GM12872 (cell line): ENCODE measurements around the gene ACTR5.
A peak's percentile ranks its signal among the peaks of the same experiment; 100 is the strongest.

Source experiments
- TF ChIP-seq, protein P1 (sequence below): IDR thresholded peaks from 3 replicates; pipeline ENCODE4 v1.5.1; 2011; ENCODE audit warnings: low read depth, mild to moderate bottlenecking, low read length, moderate library complexity; ENCODE audit not compliant: insufficient read depth

ACTR5 gene

GRCh38 chr20:38730167-38730988, 17.9 kb upstream of the ACTR5 start:
- TF ChIP-seq, protein P1, sequence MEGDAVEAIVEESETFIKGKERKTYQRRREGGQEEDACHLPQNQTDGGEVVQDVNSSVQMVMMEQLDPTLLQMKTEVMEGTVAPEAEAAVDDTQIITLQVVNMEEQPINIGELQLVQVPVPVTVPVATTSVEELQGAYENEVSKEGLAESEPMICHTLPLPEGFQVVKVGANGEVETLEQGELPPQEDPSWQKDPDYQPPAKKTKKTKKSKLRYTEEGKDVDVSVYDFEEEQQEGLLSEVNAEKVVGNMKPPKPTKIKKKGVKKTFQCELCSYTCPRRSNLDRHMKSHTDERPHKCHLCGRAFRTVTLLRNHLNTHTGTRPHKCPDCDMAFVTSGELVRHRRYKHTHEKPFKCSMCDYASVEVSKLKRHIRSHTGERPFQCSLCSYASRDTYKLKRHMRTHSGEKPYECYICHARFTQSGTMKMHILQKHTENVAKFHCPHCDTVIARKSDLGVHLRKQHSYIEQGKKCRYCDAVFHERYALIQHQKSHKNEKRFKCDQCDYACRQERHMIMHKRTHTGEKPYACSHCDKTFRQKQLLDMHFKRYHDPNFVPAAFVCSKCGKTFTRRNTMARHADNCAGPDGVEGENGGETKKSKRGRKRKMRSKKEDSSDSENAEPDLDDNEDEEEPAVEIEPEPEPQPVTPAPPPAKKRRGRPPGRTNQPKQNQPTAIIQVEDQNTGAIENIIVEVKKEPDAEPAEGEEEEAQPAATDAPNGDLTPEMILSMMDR, result no peak

DNA sequence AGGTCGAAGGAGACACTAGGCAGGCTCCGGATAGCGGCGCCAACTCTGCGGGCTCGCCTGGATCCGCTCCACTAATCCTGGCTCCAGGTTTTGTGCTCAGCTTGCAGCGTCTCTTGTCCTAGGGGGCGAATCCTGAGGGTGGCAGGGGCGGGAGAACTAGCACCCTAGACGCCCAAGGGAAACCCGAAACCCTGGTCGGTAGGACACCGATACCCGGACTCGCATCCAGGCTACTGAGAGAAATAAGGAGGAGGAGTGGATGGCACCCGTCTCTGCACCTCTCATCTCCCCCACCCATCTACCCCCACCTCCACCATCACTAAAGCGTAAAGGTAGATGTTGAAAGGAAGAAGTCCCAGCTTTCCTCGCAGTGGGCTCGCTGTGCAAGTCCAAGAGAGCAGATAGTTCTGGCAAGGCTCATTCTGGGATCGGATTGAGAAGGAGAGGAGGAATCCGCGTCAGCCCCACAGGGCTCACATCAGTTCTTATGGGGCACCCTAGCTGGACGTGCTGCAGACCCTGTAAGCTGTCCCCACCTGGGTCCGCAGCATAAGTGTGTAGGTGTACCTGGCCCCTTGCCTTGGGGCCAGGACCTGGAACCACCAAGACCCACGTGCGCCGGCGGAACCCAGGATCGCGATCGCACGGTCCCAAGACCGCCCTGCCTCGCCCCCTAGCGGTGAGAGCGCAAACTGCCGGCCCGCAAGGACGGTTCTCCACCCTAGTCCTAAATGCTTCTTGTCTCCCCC, 17.1 kb upstream of the ACTR5 start:
- TF ChIP-seq, protein P1, result peak; percentile 99

DNA sequence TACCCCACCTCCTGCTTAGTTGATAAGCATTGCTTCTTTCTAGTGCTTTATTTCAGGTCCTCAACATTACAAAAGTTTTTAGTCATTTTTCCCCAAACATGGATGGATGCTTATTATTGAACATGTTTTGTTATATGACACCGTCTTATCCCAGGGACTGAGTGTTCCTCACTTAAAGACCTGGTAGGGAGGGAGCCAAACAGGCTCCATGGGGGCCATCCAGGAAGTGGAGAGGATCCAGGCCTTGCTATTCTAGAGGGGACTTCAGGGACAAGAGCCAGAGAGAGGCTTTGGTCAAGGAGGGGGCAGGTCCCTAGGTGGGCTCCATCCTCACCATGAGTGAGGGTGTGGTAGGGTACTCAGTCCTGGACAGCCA, 16.5 kb upstream of the ACTR5 start:
- TF ChIP-seq, protein P1, result no peak

- TF ChIP-seq, protein P1, result no peak
Measured at GRCh38 chr20:38732981-38733380, 15.3 kb upstream of the ACTR5 start.

GRCh38 chr20:38735172-38735571, 13.1 kb upstream of the ACTR5 start:
- TF ChIP-seq, protein P1, result no peak

- TF ChIP-seq, protein P1, result no peak
Measured at GRCh38 chr20:38737887-38738286, 10.4 kb upstream of the ACTR5 start.

DNA sequence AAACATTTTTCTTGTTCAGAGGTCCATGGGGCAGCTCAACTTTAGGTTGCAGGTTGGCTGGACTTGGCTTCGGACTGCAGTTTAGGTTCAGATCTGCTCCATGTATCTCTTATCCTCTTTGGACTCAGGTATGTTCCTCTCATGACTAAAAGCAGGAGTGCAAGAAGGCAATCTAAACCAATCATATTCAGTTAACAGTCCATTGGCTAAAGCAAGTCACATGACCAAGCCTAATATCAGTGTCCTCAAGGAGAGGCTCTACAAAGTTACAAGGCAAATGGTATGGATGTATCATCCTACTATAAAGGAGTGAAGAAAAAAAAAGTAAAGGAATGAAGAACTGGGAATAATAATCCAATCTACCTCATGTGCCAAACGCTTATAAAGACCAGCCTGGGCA, 2.5 kb upstream of the ACTR5 start:
- TF ChIP-seq, protein P1, result no peak
